DMS 273 (cell line): ENCODE data around the gene CADPS2.
A peak's percentile ranks its signal among the peaks of the same experiment; 100 is the strongest.
"Not testable (repeated sequence)": the region's sequence is repeated elsewhere in the genome, so short reads cannot be mapped to it uniquely, and the experiment has no call there.

Source experiments
- DNase-seq: peaks from one replicate; lab custom pipeline; 2025; ENCODE audit not compliant: unreplicated experiment; lab: John Stamatoyannopoulos, UW

The CADPS2 gene

DNA sequence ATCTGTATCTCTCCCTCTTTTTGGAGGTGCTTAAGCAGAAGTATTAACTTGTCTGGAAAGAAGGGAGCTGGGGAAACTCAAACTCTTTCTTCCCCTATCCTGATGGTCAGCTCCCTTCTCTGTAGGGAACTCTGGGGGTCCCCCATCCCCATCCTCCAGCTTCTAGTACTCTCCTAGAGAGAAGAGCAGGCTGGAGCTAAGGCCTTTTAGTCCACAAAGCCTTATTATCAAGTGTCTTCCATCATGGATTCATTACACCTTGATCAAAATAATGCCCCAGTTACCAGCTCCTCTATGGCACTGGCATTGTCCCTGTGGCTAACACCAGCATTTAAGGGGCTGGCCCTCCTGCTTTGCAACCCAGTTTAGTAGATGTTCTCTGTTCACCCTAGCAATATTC is 35.7 kb downstream of the CADPS2 start:
- DNase-seq = no peak

GRCh38 chr7:122849957-122850328 is 36.3 kb downstream of the CADPS2 start:
- no peak for DNase-seq

DNA sequence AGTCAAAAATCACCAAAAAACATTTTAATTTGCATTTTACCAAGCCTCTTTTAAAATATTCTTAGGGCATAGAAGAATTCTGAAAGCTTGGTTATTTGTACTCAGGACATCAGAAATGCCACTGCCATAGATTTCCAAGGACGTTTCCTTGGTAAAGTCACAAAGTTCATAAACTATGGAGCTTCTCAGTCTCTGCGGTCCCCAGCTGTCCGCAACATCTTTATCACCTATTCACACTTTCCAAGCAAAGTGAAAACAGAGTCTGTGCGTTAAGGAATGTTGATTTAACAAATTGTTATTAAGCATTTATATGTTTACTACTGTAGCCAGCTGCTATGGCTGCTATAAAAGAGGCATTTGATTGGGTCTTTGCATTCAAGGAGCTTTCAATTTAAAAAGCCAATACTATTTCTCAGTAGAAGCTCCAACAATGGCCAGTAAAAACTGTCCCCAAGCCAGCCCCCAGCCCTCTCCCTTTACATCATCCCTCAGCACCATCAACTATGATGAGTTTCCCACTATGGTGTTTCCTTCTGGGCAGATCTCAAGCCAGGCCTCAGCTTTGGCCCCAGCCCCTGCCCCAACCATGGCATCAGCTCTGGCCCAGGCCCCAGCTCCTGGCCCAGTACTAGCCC is 36.8 kb downstream of the CADPS2 start:
- DNase-seq = no peak

- DNase-seq = no peak
These were observed 38.3 kb downstream of the CADPS2 start for GRCh38 chr7:122847871-122848473.

GRCh38 chr7:122846591-122846990 is 39.7 kb downstream of the CADPS2 start:
- no peak for DNase-seq

GRCh38 chr7:122845286-122845685 is 41.0 kb downstream of the CADPS2 start:
- no peak for DNase-seq

- no peak for DNase-seq
These were observed 41.9 kb downstream of the CADPS2 start for GRCh38 chr7:122844191-122844988.

GRCh38 chr7:122842971-122843370 is 43.3 kb downstream of the CADPS2 start:
- DNase-seq = no peak

DNA sequence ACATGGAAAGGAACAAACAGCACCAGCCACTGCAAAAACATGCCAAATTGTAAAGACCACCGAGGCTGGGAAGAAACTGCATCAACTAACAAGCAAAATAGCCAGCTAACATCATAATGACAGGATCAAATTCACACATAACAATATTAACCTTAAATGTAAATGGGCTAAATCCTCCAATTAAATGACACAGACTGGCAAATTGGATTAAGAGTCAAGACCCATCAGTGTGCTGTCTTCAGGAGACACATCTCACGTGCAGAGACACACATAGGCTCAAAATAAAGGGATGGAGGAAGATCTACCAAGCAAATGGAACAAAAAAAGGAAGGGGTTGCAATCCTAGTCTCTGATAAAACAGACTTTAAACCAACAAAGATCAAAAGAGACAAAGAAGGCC is 50.0 kb downstream of the CADPS2 start:
- not testable (repeated sequence) for DNase-seq

DNA sequence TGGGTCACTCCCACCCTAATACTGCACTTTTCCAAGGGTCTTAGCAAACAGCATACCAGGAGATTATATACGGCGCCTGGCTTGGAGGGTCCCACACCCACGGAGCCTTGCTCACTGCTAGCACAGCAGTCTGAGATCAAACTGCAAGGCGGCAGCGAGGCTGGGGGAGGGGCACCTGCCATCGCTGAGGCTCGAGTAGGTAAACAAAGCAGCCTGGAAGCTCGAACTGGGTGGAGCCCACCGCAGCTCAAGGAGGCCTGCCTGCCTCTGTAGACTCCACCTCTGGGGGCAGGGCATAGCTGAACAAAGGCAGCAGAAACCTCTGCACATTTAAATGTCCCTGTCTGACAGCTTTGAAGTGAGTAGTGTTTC is 51.7 kb downstream of the CADPS2 start:
- DNase-seq = not testable (repeated sequence)

- no peak for DNase-seq
These were observed 52.2 kb downstream of the CADPS2 start for GRCh38 chr7:122833888-122834570.

DNA sequence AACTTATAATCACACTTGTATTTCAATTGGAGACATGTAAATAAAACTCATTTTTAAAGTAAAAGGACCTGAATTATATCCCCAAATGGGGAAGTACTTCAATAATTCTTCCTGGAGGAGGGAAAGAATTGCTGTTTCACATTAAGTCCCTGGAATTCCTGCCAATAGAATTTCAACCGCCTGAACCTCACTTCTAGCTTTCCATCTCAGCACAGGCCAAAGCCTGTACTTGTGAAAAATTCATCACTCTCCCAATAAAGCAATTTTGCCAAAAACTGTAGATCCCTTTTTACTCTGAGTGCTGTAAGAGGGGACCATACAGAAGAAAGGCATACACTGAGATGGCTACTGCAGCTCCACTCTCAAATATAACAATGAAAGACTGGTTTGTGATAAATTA is 54.8 kb downstream of the CADPS2 start:
- no peak for DNase-seq

DNA sequence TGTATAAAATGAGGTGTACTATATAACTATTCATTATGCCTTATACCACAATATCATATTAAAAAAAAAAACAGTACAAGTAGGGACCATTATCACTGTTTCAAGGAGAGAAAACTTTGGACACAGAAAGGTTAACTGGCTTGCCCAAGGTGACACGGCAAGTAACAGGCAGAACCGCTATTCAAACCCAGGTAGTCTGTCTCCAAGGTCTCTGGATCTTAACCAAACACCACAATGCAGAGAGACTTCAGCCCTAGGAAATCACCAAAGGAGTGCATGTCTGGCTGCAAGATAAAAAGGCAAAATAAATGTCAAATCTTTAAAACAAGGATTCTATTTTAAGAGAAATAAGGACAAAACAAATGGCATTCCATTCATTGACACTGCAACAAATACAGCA is 56.3 kb downstream of the CADPS2 start:
- no peak for DNase-seq

- no peak for DNase-seq
These were observed 58.5 kb downstream of the CADPS2 start for GRCh38 chr7:122827763-122828162.

DNA sequence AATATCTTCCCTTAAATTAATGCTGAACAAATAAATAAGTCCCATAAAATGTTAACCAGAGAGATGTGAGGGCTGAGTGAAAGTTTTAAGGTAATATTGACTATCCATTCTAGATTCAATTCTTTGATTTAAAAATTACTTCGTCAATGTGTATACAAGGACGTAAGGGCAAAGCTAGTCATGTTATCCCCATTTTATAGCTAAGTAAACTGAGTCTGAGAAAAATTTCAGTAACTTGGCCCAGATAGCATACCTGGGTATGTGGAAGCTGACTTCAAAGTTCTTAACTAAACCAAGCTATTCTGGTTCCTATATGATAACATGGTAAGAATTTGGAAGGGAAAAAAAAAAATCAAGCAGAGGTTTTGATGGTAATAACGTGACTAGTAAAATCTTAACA is 72.4 kb downstream of the CADPS2 start:
- no peak for DNase-seq

- DNase-seq = no peak
These were observed 82.4 kb downstream of the CADPS2 start for GRCh38 chr7:122803851-122804250.

DNA sequence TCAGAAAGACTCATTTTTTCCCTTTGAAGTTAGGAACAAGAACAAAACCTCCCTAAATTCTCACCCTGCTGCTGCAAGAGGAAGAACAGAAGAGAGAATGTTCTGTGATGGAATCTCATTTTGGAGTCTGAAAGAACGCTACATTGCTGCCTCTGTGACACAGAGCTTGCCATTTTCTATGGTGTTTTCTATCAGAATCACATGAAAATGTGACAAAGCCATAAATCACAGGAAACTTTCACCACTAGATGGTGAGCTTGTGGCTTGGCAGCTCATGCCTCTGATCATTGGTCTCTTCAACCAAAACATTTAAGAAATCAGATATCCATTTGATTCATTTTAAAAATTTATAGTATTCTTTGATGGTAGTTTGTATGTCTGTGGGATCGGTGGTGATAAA is 82.9 kb downstream of the CADPS2 start:
- DNase-seq = peak; percentile 7

DNA sequence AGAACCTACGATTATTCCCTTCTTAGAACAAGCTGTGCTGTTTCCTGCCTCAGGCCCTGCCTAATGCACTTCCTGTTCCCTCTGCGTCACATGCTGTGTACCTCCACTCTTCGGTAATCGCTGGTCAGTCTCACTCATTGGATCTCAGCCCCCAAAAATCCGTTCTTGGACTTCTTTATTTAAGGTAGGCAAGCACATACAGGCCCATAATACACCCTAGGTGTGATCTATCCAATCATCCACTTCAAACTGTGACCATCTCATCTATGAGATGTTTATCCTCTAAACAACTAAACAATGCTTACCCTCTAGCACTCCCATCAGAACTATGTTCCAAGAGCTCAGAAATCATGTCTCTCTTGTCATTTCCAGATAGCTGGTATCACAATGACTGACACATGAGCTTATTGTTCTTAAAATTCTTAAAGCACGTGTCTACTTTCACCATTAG is 83.9 kb downstream of the CADPS2 start:
- DNase-seq = no peak

DNA sequence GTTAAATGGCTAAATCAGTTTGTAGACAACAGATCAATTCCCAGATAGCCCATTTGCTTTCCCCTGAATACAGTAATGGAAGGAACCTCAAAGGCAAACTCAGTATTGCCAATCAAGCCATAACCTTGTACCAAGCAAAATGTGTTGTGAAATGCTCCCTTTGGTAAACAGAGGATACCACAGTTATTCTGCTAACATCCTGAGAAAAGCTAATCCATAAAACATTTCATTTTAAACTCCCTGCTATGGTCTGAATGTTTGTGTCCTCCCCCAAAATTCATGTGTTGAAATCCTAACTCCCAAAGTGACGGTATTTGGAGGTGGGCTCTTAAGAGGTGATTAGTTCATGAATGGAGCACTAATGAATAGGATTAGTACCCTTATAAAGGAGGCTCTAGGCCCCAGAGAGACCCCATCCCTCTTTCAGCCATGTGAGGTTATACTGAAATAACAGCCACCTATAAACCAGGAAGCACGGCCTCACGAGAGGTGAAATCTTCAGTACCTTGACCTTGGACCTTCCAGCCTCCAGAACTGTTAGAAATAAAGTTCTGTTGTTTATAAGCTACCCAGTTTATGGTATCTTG is 94.2 kb downstream of the CADPS2 start:
- DNase-seq = no peak

- no peak for DNase-seq
These were observed 95.7 kb downstream of the CADPS2 start for GRCh38 chr7:122790591-122790990.

- DNase-seq = no peak
These were observed 96.1 kb downstream of the CADPS2 start for GRCh38 chr7:122790132-122790531.
